Hypothalamus (tissue), 51 donors: Measurements from ENCODE around the gene OSBPL10.

Experiments used
- DNase-seq, 51 donors: peaks; one replicate each; lab custom pipeline; 2025; lab: John Stamatoyannopoulos, UW

The OSBPL10 gene

GRCh38 chr3:31823184-31823583 lies 157.9 kb downstream of the OSBPL10 start:
- DNase-seq = no peak

GRCh38 chr3:31821118-31821517 lies 159.9 kb downstream of the OSBPL10 start:
- no peak for DNase-seq

- DNase-seq = no peak
Observed at GRCh38 chr3:31819441-31819840, 161.6 kb downstream of the OSBPL10 start.

GRCh38 chr3:31817411-31817966 lies 163.6 kb downstream of the OSBPL10 start:
- no peak for DNase-seq

GRCh38 chr3:31815631-31816440 lies 165.2 kb downstream of the OSBPL10 start:
- DNase-seq = no peak

- no peak for DNase-seq
Observed at GRCh38 chr3:31815006-31815405, 166.1 kb downstream of the OSBPL10 start.

DNA sequence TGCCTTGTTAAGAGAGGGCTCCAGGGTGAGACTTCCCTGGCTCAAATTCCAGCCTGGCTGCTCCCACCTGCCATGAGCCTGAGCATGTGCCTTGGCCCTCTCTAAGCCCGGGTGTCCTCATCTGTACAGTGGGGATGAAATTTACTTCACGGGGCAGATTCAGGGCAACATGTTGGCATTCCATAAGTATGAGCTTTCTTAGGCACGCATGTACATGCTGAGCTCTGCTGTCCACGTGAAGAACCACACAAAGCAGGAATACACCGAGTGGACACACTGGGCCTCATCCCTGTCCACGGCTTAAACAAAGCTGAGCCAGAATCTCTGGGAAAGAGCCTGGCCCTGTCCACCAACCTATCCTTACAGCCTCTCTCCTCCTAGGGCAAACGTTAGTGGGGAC lies 167.4 kb downstream of the OSBPL10 start:
- DNase-seq = no peak

- DNase-seq = no peak
Observed at GRCh38 chr3:31813197-31813596, 167.9 kb downstream of the OSBPL10 start.

- DNase-seq = no peak
Observed at GRCh38 chr3:31810991-31811433, 170.1 kb downstream of the OSBPL10 start.

DNA sequence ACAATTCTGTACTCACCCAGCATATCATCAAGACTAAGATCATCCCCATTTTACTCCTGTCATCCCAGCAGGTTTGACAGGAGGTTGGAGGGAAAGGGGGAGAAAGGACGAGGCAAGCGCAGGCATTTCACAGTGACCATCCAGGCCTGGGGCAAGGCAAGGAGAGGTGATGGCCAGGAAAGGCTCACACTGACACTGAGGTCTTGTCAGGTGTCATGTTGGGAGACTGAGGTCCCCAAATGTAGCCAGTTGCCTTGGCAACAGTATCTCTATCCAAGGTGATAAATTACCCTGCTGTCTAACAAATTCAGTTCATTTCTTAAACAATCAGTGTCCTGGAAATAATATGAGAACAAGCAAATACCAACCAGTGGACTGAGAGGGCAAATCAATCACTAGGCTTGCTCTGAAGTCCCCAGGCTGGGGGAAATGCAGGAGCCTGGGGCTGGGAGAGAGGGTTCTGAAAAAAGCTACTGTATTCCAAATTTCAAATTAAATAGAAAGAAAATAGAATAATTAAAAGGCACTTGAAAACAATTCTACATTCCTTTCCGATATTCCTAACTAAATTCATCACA lies 172.8 kb downstream of the OSBPL10 start:
- no peak for DNase-seq

DNA sequence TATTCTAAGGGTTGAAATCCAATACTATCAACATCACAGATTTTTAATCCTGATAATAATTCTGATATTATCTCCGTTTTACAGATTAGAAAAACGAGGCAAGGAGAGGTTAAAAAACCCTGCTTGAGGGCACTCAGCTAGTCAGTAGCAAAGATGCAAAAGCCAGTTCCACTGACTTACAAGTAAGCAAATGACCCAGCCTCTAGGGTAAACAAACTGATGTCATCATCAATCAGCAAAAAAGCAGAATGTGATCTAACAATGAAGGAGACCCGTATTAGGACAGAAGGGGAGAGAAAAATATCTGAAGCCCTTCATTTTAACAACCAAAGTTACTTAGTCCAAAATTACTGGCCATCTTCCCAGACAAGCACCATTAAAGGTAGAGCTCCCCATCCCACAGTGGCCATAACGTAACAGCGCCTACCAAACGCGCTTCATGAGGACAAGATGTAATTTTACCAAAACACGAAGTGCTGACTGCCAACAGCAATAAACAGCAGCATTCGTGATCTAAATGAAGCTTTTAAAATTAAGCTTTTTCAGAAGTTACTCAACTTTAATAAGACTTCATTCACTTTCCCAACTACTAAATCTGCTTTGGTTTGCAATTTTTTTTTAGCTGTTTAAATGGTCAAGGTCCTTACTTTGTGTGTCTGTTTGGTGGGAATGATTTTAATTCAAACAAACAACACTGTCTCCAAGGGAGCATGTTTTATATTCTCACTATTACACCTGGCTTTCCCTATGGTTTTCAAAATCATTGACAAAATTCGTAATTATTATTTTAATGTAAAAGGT lies 176.6 kb downstream of the OSBPL10 start:
- no peak for DNase-seq

GRCh38 chr3:31802981-31803740 lies 177.9 kb downstream of the OSBPL10 start:
- DNase-seq = no peak

GRCh38 chr3:31800436-31800835 lies 180.6 kb downstream of the OSBPL10 start:
- no peak for DNase-seq

DNA sequence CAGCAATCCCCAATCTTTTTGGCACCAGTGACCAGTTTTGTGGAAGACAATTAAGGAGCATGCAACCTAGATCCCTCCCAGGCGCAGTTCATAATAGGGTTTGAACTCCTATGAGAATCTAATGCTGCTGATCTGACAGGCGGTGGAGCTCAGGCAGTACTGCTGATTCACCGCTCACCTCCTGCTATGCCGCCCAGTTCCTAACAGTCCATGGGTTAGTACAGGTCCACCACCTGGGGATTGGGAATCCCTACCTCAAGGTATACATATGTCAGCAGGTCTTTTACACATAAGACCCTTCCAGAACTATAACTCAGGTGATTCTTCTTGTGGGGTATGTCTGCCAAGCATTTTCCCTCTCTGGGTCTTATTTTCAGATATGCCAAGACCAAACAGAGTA lies 182.2 kb downstream of the OSBPL10 start:
- no peak for DNase-seq

DNA sequence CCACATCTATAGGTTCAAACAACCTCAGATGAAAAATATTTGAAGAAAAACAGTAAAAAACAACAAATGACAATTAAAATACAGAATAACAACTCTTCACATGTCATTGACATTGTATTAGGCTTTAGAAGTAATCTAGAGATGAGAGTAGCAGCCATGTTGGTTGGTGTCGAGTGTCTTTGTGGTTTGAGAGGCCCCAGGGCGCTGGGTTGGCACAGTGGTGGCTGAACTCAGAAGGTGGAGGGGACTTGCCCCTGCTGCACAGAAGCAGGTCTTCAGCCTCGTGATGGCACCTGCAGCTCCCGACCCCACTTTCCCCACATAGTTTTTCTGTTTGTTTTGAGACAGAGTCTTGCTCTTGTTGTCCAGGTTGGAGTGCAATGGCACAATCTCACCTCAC lies 187.2 kb downstream of the OSBPL10 start:
- DNase-seq = no peak

DNA sequence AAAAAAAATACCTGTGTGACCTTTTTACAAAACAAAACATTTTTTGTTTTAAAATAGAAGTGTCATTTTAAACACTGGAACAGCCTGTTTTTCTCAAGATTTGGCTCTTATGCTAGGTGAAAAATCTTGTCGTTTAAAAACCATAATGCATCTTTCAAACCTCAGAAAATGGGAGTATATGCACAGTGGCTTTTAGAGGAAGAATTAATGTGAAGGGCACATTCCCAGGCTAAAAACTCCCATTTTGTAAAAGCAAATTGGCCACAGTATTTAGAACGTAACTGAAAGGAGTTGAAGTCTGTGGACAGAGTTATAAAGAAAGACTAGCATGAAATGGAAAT lies 190.0 kb downstream of the OSBPL10 start:
- no peak for DNase-seq

- DNase-seq = no peak
Observed at GRCh38 chr3:31790193-31791089, 190.6 kb downstream of the OSBPL10 start.

GRCh38 chr3:31789429-31789828 lies 191.6 kb downstream of the OSBPL10 start:
- no peak for DNase-seq

DNA sequence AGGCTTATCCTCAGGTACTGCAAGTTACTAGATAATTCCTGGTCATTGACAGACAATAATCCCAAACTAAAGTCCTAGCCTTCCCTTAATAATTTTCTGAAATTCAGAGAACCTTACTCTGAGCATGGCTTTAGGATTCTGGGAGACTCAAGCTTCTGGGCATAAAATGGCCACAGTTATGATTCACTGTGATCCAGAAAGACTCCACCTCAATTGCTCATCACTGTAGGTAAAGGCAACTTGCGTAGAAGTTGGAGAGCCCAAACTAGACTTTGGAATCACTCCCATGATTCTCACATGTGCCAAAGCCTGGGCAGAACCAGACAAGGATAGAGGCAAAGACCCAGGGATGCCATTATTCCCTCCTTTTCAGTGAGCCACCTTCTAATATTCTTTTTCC lies 195.3 kb downstream of the OSBPL10 start:
- no peak for DNase-seq

DNA sequence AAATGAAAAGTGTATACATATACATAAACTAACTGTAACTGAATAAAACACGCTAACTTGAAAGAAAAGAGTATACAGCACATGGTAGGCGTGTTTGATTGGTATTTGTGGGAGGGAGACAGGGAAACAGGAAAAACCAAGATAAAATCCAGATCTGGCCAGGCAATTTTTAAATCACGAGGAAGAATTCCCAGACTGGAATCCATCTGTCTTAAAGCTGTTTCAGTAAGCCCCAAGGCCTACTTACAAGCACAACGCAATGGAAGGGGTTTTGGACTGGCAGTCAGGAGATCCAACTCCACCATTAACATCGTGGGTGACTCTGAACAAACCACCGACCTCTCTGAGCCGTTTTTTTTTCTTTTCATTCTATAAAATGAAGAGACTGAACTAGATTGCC lies 195.8 kb downstream of the OSBPL10 start:
- DNase-seq = no peak
